Measurements from ENCODE around the gene NMNAT2.

Gene NMNAT2

DNA sequence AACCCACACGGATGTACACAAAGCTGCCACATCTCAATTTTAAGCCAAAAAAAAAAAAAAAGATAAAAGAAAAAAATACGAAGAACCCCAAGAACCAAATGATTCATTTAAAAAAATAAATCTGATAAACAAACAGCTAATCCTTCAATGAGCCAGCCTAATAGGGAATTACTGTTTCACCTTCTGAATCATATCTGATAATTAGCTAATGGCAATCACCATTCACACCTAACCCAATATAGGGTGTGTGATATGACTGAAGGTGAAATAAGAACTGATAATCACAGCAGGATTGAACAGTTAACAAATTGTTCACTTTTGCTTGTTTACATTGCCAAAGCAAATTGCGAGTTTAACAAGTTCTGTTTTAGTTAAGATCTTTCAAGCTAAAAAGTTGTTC, 170.7 kb downstream of the NMNAT2 start:
- no peak for TF ChIP-seq CTCF (IDR thresholded peaks at IDR 0.05; ENCODE audit: borderline replicate concordance, insufficient read depth, low read depth, low read length)

DNA sequence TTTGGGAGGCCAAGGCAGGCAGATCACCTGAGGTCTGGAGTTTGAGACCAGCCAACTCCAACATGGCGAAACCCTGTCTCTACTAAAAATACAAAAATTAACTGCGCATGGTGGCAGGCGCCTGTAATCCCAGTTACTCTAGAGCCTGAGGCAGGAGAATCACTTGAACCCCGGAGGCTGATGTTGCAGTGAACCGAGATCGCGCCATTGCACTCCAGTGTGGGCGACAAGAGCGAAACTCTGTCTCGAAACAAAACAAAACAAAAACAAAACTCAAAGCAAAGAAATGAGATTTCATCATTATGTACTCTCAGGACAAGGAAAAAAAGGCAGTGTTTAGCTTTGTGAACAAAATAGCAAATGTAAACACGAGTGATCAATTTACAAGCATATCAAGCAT, 171.1 kb downstream of the NMNAT2 start:
- no peak for TF ChIP-seq CTCF (IDR thresholded peaks at IDR 0.05; ENCODE audit: borderline replicate concordance, insufficient read depth, low read depth, low read length)

More for the DNA sequence above, 170.7 kb downstream of the NMNAT2 start:
- H3K4me3 ChIP-seq (ENCODE audit: low read depth, low read length) = no peak overlapping the region

GRCh38 chr1:183246436-183246835, 171.7 kb downstream of the NMNAT2 start:
- H3K4me3 ChIP-seq (ENCODE audit: low read depth, low read length) = no peak overlapping the region
- no peak for TF ChIP-seq CTCF (IDR thresholded peaks at IDR 0.05; ENCODE audit: borderline replicate concordance, insufficient read depth, low read depth, low read length)

More for the DNA sequence above, 171.1 kb downstream of the NMNAT2 start:
- no peak overlapping the region for H3K4me3 ChIP-seq (ENCODE audit: low read depth, low read length)

- no peak overlapping the region for H3K4me3 ChIP-seq (ENCODE audit: low read depth, low read length)
- no peak for TF ChIP-seq CTCF (IDR thresholded peaks at IDR 0.05; ENCODE audit: borderline replicate concordance, insufficient read depth, low read depth, low read length)
Observed at GRCh38 chr1:183245357-183245756, 172.8 kb downstream of the NMNAT2 start.

- TF ChIP-seq CTCF (IDR thresholded peaks at IDR 0.05; ENCODE audit: borderline replicate concordance, insufficient read depth, low read depth, low read length) = no peak
Observed at GRCh38 chr1:183244466-183244865, 173.7 kb downstream of the NMNAT2 start.

DNA sequence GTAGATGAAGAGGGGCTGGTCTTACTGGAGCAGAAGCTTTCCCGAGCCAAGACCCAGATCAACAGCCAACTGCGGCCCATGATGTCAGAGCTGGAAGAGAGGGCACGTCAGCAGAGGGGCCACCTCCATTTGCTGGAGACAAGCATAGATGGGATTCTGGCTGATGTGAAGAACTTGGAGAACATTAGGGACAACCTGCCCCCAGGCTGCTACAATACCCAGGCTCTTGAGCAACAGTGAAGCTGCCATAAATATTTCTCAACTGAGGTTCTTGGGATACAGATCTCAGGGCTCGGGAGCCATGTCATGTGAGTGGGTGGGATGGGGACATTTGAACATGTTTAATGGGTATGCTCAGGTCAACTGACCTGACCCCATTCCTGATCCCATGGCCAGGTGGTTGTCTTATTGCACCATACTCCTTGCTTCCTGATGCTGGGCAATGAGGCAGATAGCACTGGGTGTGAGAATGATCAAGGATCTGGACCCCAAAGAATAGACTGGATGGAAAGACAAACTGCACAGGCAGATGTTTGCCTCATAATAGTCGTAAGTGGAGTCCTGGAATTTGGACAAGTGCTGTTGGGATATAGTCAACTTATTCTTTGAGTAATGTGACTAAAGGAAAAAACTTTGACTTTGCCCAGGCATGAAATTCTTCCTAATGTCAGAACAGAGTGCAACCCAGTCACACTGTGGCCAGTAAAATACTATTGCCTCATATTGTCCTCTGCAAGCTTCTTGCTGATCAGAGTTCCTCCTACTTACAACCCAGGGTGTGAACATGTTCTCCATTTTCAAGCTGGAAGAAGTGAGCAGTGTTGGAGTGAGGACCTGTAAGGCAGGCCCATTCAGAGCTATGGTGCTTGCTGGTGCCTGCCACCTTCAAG, 174.8 kb downstream of the NMNAT2 start:
- no peak overlapping the region for H3K4me3 ChIP-seq (ENCODE audit: low read depth, low read length)
- TF ChIP-seq CTCF (IDR thresholded peaks at IDR 0.05; ENCODE audit: borderline replicate concordance, insufficient read depth, low read depth, low read length) = no peak

More at GRCh38 chr1:183244466-183244865, 173.7 kb downstream of the NMNAT2 start:
- H3K4me3 ChIP-seq (ENCODE audit: low read depth, low read length) = no peak overlapping the region

- no peak for TF ChIP-seq CTCF (IDR thresholded peaks at IDR 0.05; ENCODE audit: borderline replicate concordance, insufficient read depth, low read depth, low read length)
- no peak overlapping the region for H3K4me3 ChIP-seq (ENCODE audit: low read depth, low read length)
Observed at GRCh38 chr1:183242556-183242955, 175.6 kb downstream of the NMNAT2 start.

Data from GM12875 (cell line).